Measurements from ENCODE around the gene TBC1D16. TPM values are rescaled to one million over a fixed set of nuclear protein-coding genes. Genes with fewer than 3 reads are reported as not detected.

The TBC1D16 gene
- total and polyA plus RNA-seq, 4 donors = 7.3 to 48.5 (median 16.5) TPM

- H3K9ac ChIP-seq (ENCODE audit: insufficient read depth in 1 of 2, low read length in 2 of 2) = no peak overlapping the region
- TF ChIP-seq CTCF (IDR thresholded peaks at IDR 0.05; ENCODE audit: control extremely low read depth, extremely low read depth) = no peak
- WGBS, 2 donors = 77 to 85% methylated on average over 3 of the region's 3 CpGs
- no peak for DNase-seq
- no peaks in the 10 kb centered on the region for H3K36me3 ChIP-seq (ENCODE audit: control insufficient read depth in 4 of 4, insufficient read depth in 4 of 4, low read length in 4 of 4)
- peaks cover 0 to 11% (median 10%) of the 10 kb centered on the region in 3 donors for H3K27me3 ChIP-seq (ENCODE audit: control insufficient read depth in 3 of 3, insufficient read depth in 3 of 3, low read length in 2 of 3)
- H3K9me3 ChIP-seq (ENCODE audit: control insufficient read depth in 4 of 4, insufficient read depth in 3 of 4, low read length in 3 of 4) = peaks cover 0 to 2% (median 0%) of the 10 kb centered on the region in 4 donors
- no peak overlapping the region for H3K27ac ChIP-seq (ENCODE audit: low read depth in 1 of 2, low read length in 1 of 2)
- peaks cover 0 to 7% (median 6%) of the 10 kb centered on the region in 5 donors for H3K4me1 ChIP-seq (ENCODE audit: control insufficient read depth in 5 of 5, insufficient read depth in 5 of 5, low read length in 5 of 5)
- no peak for ATAC-seq (ENCODE audit: insufficient read depth, low FRiP score)
- no peak overlapping the region for H3K4me3 ChIP-seq
These were observed 111.1 kb downstream of the TBC1D16 start for GRCh38 chr17:79924639-79924976.

- peak in 1 of 3 donors; percentile 48 for DNase-seq
These were observed 111.6 kb downstream of the TBC1D16 start for GRCh38 chr17:79923974-79924638.

GRCh38 chr17:79922798-79923197, 112.9 kb downstream of the TBC1D16 start:
- WGBS, 2 donors = 86 to 92% methylated on average over 12 of the region's 12 CpGs
- H3K4me1 ChIP-seq (ENCODE audit: control insufficient read depth in 5 of 5, insufficient read depth in 5 of 5, low read length in 5 of 5) = peaks cover 0 to 13% (median 11%) of the 10 kb centered on the region in 5 donors
- DNase-seq (no peak), ATAC-seq (ENCODE audit: insufficient read depth, low FRiP score) (no peak)
- no peak overlapping the region for H3K27ac ChIP-seq (ENCODE audit: low read depth in 1 of 2, low read length in 1 of 2)
- no peak overlapping the region for H3K9ac ChIP-seq (ENCODE audit: insufficient read depth in 1 of 2, low read length in 2 of 2)
- no peak for TF ChIP-seq CTCF (IDR thresholded peaks at IDR 0.05; ENCODE audit: control extremely low read depth, extremely low read depth)
- peaks cover 0 to 1% (median 0%) of the 10 kb centered on the region in 4 donors for H3K9me3 ChIP-seq (ENCODE audit: control insufficient read depth in 4 of 4, insufficient read depth in 3 of 4, low read length in 3 of 4)
- H3K4me3 ChIP-seq = no peak overlapping the region
- H3K27me3 ChIP-seq (ENCODE audit: control insufficient read depth in 3 of 3, insufficient read depth in 3 of 3, low read length in 2 of 3) = peaks cover 0 to under 1% (median 0%) of the 10 kb centered on the region in 3 donors
- H3K36me3 ChIP-seq (ENCODE audit: control insufficient read depth in 4 of 4, insufficient read depth in 4 of 4, low read length in 4 of 4) = no peaks in the 10 kb centered on the region

More at GRCh38 chr17:79923974-79924638, 111.6 kb downstream of the TBC1D16 start:
- no peak for TF ChIP-seq CTCF (IDR thresholded peaks at IDR 0.05; ENCODE audit: control extremely low read depth, extremely low read depth)
- H3K9ac ChIP-seq (ENCODE audit: insufficient read depth in 1 of 2, low read length in 2 of 2) = no peak overlapping the region
- peaks cover 0 to 9% (median 7%) of the 10 kb centered on the region in 3 donors for H3K27me3 ChIP-seq (ENCODE audit: control insufficient read depth in 3 of 3, insufficient read depth in 3 of 3, low read length in 2 of 3)
- no peaks in the 10 kb centered on the region for H3K36me3 ChIP-seq (ENCODE audit: control insufficient read depth in 4 of 4, insufficient read depth in 4 of 4, low read length in 4 of 4)
- peaks cover 0 to 2% (median 0%) of the 10 kb centered on the region in 4 donors for H3K9me3 ChIP-seq (ENCODE audit: control insufficient read depth in 4 of 4, insufficient read depth in 3 of 4, low read length in 3 of 4)
- ATAC-seq (ENCODE audit: insufficient read depth, low FRiP score) = no peak
- no peak overlapping the region for H3K4me3 ChIP-seq
- peaks cover 0 to 9% (median 7%) of the 10 kb centered on the region in 5 donors for H3K4me1 ChIP-seq (ENCODE audit: control insufficient read depth in 5 of 5, insufficient read depth in 5 of 5, low read length in 5 of 5)
- no peak overlapping the region for H3K27ac ChIP-seq (ENCODE audit: low read depth in 1 of 2, low read length in 1 of 2)
- WGBS, 2 donors = 82 to 85% methylated on average over 16 of the region's 16 CpGs

All from lung (tissue), 12 donors.